Right forelimb (tissue), 1 donor: ENCODE data around the gene COL5A1.
A peak's percentile ranks its signal among the peaks of the same experiment; 100 is the strongest.

ENCODE experiments used
- DNase-seq: peaks from one replicate; pipeline ENCODE4 v3.0.0-alpha.2; 2018

COL5A1 gene

GRCh38 chr9:134885679-134886412 lies 244.2 kb downstream of the COL5A1 start:
- peak; percentile 34 for DNase-seq

GRCh38 chr9:134886413-134886913 lies 244.9 kb downstream of the COL5A1 start:
- peak; percentile 25 for DNase-seq

- no peak for DNase-seq
Measured at GRCh38 chr9:134887219-134887618, 245.6 kb downstream of the COL5A1 start.

GRCh38 chr9:134887686-134888602 lies 246.3 kb downstream of the COL5A1 start:
- peak; percentile 39 for DNase-seq

- peak; percentile 36 for DNase-seq
Measured at GRCh38 chr9:134888603-134889190, 247.1 kb downstream of the COL5A1 start.

- peak; percentile 20 for DNase-seq
Measured at GRCh38 chr9:134889386-134890154, 248.0 kb downstream of the COL5A1 start.

- DNase-seq: peak; percentile 22
Measured at GRCh38 chr9:134890155-134890495, 248.5 kb downstream of the COL5A1 start.

GRCh38 chr9:134891053-134891452 lies 249.4 kb downstream of the COL5A1 start:
- no peak for DNase-seq

GRCh38 chr9:134891713-134892112 lies 250.1 kb downstream of the COL5A1 start:
- peak; percentile 17 for DNase-seq

- peak; percentile 26 for DNase-seq
Measured at GRCh38 chr9:134892221-134892620, 250.6 kb downstream of the COL5A1 start.

GRCh38 chr9:134892820-134893420 lies 251.3 kb downstream of the COL5A1 start:
- DNase-seq: peak; percentile 15
